Subcutaneous adipose tissue (tissue), 4 donors: ENCODE measurements around the gene PPP1R15B. TPM values are rescaled to one million over a fixed set of nuclear protein-coding genes. Genes with fewer than 3 reads are reported as not detected.

Source experiments
- total RNA-seq, 4 donors: library from RNA; depleted of rRNA; stranded (reverse); fragments of >200 nt; gene quantifications; one replicate each; pipeline ENCODE4 v1.1.0, GENCODE V29; 2016
- TF ChIP-seq, protein P1 (sequence below): fragments of 450-650 bp; IDR thresholded peaks from one replicate; pipeline ENCODE4 v1.5.1; 2016; ENCODE audit warnings: low read depth, mild to moderate bottlenecking, control low read depth, antibody characterized with exemption, moderate library complexity

The PPP1R15B gene
- total RNA-seq, 4 donors from 2014 or later = 41.4 to 94.9 (median 53.2) TPM

DNA sequence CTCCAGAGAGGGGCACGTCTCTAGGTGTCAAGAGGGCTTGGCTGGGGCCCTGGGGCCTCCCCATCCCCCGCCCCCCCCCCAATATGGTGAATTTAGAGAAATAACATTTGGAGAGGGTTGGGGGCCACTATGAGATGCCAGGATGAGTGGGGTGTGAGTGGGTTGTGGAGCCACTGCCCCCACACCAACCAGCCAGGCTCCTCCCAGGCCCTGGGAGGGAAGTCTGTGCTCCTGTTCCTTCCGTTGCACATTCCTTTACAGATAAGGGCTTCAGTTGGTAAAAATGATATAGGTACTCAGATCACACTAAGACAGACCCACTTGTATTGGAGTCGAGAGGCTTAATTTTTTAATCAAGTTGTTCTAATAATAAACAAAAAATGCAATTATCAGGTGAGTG, 51.3 kb downstream of the PPP1R15B start:
- TF ChIP-seq, protein P1, sequence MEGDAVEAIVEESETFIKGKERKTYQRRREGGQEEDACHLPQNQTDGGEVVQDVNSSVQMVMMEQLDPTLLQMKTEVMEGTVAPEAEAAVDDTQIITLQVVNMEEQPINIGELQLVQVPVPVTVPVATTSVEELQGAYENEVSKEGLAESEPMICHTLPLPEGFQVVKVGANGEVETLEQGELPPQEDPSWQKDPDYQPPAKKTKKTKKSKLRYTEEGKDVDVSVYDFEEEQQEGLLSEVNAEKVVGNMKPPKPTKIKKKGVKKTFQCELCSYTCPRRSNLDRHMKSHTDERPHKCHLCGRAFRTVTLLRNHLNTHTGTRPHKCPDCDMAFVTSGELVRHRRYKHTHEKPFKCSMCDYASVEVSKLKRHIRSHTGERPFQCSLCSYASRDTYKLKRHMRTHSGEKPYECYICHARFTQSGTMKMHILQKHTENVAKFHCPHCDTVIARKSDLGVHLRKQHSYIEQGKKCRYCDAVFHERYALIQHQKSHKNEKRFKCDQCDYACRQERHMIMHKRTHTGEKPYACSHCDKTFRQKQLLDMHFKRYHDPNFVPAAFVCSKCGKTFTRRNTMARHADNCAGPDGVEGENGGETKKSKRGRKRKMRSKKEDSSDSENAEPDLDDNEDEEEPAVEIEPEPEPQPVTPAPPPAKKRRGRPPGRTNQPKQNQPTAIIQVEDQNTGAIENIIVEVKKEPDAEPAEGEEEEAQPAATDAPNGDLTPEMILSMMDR = no peak

DNA sequence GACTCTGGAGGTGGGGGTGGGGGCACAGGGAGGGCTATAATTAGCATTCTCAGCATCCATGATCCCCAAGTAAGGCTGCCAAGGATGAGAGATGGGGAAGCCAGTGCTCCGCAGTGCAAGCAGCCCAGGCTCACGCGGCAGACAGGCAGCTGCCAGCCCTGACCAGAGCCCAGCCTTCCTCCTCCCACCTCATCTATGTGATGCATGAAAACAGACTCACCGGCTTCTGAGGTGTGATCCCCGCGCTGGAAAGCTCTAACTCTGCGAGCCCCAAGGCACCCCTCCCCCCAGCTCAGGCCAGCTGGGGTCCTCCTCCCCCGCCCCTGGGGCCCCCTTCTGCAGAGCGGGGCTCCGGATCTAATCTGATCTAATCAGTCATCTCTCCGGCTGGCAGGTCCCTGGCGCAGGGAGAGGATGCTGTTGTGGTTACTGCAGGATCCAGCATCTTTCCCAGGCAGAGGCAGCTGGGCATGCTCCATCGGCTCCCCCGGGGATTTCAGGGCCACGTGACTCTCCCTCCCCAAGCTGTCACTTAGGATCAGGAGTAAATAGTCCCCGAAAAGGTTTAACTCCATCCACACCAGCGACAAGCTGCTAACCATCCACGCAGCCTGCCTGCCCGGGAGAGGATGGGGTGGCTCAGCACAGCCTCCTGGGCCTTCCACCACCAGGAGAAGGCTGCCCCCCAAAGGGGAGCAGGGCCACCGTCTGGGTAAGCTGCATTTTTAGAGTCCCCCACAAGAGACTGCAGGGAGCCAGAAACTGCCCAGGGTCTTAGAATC, 52.0 kb downstream of the PPP1R15B start, which contains the start of gene PLEKHA6:
Gene PLEKHA6, minus strand, starts transcription at position 456 of the 782 bp plus-strand sequence. CDS start 86,202 bp downstream, outside the sequence.
- TF ChIP-seq, protein P1 = no peak

DNA sequence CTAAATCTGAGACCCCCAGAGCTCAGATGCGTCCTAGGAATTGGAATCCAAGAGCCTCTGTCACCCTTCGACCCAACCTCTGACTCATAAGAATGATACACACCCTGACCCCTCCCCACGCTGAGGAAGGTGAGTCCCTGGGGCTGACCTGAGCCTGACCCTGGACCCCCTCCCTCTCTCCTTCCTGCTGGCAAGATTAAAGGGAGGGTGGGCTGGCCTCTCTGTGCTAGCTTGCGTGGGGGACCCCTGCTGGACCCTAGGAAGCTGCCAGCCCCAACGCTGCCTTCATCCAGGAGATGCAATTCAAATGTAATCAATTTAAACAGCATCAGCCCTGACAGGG, 52.5 kb downstream of the PPP1R15B start:
- TF ChIP-seq, protein P1 = no peak

DNA sequence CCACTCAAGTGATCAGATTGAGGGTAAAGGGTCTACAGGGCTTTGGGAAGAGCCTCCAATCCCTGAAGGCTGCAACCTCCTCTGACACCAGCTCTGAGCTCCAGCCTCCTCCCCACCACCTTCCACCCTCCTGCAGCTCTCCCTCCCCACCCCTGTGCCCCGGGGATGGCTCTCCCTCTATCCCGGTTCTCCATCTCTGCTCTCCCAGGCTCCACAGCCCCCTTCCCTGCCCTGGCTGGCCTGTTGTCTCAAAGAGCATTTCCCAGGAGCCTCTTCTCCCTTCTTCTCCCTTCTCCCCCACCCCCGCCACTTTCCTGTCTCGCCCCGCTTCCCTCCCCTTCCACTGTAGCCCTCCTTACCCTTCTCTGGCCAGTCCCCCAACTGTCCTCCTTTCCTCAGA, 53.0 kb downstream of the PPP1R15B start:
- TF ChIP-seq, protein P1 = no peak

DNA sequence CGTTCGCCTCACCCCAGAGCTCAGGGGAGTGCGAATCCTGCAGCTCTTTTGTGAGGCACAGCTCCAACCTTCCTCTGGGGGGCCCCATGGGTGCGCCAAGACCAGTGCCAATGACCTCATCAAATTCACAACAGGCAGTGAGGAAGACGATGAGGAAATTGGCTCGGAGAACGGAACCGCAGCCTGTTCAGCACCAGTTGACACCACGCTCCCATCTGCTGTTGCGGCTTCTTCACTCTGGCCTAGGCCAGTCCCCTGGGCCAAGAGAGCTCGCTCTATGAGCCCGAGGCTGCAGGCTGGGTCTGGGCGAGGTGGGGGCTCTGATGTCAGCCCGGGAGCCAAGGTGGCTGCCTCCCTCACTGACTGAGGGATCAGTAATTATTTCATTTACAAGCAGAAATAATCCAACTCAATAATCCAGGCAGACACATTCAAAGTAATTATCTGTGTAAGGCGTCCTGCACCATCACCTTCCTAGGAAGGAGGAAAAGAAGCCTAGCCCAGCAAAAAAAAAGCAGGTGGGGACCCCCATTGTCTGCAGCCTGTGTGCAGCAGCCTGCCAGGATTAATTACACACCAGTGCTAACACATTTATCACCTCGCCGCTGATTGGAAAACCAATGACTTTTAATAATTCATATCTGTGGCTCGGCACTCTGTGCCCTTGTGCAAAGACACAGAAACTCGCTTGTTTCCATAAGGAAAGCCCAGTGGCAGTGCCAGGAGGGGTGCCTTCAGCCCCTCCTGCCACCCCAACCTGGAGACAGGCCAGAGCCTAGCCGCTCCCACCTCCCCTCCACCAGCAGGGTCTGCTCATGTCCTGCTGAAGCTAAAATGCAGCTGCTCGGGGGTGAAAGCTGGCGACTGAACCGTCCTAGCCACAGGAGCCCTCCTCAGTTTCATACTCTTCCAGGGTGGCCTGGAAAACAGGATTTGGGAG, 53.8 kb downstream of the PPP1R15B start:
- TF ChIP-seq, protein P1 = no peak

DNA sequence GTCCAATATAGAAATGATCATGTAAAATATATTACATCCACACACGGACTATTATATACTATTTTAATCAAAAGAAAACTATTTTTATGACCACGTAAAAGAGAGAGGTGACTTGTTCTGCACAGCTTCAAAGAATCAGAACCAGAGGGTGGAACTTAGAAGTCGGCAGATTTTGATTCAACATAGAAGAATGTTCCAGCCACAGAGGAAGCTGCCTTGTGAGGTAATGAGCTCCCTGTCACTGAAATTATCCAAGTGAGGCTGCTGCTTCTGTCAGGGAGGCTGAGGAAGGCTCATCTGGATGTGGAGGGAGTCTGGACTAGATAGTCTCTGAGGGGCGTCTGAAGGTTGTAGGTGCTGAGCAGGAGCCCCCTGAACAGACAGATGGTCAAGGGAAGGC, 54.6 kb downstream of the PPP1R15B start:
- TF ChIP-seq, protein P1 = no peak

DNA sequence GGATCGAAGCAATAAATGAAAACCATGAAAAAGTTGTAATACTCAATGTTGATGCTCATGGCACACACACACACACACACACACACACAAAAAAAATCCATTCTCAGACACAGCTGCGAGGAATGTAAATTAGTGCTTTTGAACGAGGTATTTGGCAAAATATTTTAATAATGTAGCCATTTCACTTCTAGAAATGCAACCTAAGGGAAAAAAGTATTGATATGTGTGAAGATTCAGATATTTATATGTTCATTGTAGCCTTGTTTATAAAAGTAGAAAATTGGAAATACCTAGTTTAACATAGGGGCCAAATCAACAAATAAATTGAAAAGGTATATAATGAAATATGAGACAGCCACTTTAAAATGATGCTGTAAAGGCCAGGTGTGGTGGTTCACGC, 55.7 kb downstream of the PPP1R15B start:
- TF ChIP-seq, protein P1 = no peak
